GM19023 (cell line): ENCODE data around the gene LRFN4.
A peak's percentile ranks its signal among the peaks of the same experiment; 100 is the strongest.

Experiments used
- ATAC-seq: cut with Tn5 transposase; IDR thresholded peaks from one replicate; pipeline ENCODE4 v1.9.1; 2021; ENCODE audit warnings: mild to moderate bottlenecking, moderate library complexity; ENCODE audit not compliant: unreplicated experiment

The LRFN4 gene

GRCh38 chr11:66887526-66887925 is 30.7 kb downstream of the LRFN4 start:
- no peak for ATAC-seq

DNA sequence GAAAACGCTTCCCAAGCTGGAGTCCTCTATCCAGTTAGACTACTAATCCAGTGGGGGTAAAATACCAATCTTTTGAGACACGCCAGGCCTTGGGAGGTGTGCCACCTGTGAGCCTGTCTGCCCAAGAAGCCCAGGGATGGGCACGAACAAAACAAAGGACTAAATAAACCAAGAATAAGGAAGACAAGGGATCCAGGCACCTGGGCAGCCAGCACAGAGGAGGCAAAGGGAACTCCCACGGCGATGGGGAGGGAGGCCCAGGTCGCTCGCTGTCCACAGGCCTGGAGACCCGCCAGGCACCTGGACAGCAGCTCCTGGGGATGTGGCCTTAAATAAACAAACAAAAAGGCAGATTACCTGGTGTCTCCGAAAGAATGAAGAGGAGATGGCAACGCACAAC is 31.4 kb downstream of the LRFN4 start:
- ATAC-seq, result no peak

DNA sequence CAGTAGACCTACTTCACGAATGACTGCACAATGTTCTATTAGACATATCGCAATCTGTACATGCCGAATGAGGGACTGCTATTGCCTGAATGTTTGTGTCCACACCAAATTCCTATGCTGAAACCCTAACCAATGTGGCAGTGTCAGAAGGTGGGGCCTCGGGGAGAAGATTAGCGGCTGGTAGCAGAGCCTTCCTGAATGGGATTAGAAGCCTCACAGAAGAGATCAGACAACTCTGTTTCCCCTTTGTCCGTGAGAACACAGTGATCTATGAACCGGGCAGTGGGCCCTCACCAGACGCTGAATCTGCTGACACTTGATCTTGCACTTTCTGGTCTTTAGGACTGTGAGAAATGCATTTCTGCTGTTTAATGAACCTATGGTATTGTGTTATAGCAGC is 33.1 kb downstream of the LRFN4 start:
- ATAC-seq, result no peak

DNA sequence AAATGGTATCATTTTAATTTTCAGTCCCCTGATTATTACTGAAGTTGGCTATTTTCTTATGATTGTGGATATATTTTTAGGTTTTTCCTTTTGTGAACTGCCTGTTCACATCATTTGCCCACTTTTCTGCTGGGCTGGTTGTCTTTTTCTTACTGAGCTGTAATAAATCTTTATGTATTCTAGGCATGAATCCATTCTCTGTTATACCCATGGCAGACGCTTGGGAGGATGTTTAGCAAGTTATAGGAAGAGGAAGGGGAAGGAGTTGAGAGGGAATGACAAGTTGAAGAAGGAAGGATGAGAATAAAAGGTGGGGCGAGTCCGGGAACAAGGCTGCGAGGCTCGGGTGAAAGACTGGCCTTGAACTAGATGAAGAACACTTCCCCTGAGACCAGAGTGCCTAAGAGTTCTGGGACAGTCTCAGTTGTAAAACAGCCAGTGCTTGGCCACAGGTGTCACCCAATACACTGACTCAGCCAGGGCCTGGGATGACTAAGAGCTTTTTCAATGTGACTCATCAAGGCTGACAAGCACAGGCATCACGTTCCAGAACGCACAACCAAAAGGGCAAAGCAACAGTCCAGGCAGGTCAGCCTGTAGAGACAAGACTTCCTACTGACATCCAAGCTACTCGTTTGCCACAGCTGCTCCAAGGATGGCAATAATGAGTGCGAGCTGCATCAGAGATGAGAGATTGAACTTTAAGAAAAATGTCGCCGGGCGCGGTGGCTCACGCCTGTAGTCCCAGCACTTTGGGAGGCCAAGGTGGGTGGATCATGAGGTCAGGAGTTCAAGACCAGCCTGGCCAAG is 35.2 kb downstream of the LRFN4 start:
- ATAC-seq, result peak; percentile 95

- ATAC-seq, result no peak
Measured at GRCh38 chr11:66892911-66893310, 36.0 kb downstream of the LRFN4 start.

DNA sequence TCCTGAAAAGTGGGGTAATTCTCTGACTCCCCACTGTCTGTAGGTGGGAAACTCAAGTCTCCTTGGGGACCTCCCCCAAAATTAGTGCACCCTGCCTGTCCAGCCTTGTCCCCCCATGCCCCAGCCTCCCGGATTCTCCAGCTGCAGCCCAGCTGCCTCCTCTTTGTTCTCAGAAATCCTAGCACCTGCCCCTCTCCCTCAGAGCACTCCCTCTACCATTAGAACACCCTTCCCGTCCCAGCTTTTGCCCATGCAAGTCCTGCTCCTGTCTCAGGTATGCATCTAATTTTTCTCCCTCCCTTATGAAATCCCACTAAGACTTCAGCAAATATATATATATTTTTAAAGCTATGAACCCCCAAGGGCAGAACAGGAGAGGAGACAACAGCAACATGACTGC is 37.3 kb downstream of the LRFN4 start:
- ATAC-seq, result no peak

- no peak for ATAC-seq
Measured at GRCh38 chr11:66901964-66902390, 45.1 kb downstream of the LRFN4 start.

GRCh38 chr11:66902486-66903177 is 45.8 kb downstream of the LRFN4 start:
- no peak for ATAC-seq

GRCh38 chr11:66904055-66904454 is 47.2 kb downstream of the LRFN4 start:
- ATAC-seq, result no peak

GRCh38 chr11:66904561-66904960 is 47.7 kb downstream of the LRFN4 start:
- no peak for ATAC-seq

- ATAC-seq, result no peak
Measured at GRCh38 chr11:66904981-66905521, 48.2 kb downstream of the LRFN4 start.

- no peak for ATAC-seq
Measured at GRCh38 chr11:66905631-66906030, 48.8 kb downstream of the LRFN4 start.

GRCh38 chr11:66906061-66906733 is 49.3 kb downstream of the LRFN4 start:
- no peak for ATAC-seq

DNA sequence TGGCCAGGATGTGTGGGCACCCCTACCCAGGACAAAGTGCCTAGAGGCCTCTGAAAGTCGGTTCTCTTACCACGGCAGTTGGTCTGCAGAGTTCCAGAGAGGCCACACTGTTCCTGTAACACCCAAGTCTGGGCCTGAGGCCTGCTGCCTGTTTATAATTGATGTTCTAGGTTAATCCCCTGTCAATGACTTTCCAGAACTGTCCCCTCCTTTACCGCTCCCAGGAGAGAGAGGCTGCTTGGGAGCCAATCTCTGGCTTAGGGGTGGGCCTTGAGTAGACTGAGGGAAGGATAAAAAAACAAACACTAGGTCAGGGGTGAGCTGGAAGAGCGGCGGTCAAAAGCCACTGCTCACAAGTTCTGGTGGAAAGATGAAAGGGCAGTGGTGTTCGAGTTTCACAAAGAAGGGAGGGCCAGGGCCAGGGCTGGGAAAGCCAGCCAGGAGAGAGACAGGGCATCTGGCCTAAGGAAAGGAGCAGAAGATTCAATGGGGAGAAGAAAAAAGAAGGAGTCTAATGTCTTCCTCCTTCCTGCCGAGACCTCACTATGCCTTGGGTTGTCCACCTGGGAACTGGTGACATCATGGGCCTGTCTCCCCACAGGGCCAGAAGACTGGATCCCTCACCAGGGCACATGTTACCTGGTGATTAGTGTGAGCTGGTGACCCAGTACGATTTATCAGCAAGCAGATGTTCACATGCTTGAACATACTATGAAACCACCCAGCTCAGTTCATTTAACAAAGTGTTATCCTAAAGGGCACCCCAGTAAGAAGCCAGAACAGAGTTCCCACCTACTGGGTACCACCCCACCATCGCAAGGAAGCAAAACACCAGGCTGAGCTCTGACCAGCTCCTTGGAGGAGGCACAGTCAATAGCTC is 51.1 kb downstream of the LRFN4 start:
- no peak for ATAC-seq

- ATAC-seq, result no peak
Measured at GRCh38 chr11:66909181-66909580, 52.3 kb downstream of the LRFN4 start.

DNA sequence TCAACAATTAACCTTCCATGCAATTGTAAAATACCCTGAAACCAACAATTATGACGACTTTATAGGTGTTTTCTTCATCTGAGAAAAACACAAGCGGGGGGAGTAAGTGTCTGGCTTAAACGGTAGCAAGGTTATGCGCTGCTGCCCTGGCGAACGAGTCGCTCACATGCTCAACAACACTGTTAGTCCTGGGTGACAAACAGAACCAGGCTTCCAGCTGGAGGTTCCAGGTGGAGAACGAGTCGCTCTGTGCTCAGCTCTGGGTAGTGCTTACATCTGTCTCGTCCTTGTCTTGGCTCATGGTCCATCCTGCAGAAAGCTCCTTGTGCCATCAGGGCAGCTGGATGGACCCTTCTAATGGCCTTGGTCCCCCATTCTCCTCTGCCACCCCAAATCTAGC is 53.2 kb downstream of the LRFN4 start:
- ATAC-seq, result no peak
